MM.1S (cell line): Measurements from ENCODE around the gene TSC2.
"Not testable (repeated sequence)": the region's sequence is repeated elsewhere in the genome, so short reads cannot be mapped to it uniquely, and the experiment has no call there.

Source experiments
- CTCF ChIP-seq: fragments of 300-600 bp; sonication (generic); IDR thresholded peaks from 2 replicates; pipeline ENCODE4 v1.5.1; 2016; ENCODE audit warnings: antibody characterized with exemption, low read length, mixed read lengths
- EZH2 ChIP-seq: fragments of 300-600 bp; sonication (generic); optimal IDR thresholded peaks from 2 replicates; pipeline ENCODE3; 2017; ENCODE audit warnings: low read depth, mild to moderate bottlenecking, antibody characterized with exemption, low read length, mixed read lengths
- EZH2phosphoT487 ChIP-seq: fragments of 300-600 bp; sonication (generic); IDR thresholded peaks from 2 replicates; pipeline ENCODE4 v1.6.1; 2018; ENCODE audit warnings: antibody characterized with exemption, low read length

DNA sequence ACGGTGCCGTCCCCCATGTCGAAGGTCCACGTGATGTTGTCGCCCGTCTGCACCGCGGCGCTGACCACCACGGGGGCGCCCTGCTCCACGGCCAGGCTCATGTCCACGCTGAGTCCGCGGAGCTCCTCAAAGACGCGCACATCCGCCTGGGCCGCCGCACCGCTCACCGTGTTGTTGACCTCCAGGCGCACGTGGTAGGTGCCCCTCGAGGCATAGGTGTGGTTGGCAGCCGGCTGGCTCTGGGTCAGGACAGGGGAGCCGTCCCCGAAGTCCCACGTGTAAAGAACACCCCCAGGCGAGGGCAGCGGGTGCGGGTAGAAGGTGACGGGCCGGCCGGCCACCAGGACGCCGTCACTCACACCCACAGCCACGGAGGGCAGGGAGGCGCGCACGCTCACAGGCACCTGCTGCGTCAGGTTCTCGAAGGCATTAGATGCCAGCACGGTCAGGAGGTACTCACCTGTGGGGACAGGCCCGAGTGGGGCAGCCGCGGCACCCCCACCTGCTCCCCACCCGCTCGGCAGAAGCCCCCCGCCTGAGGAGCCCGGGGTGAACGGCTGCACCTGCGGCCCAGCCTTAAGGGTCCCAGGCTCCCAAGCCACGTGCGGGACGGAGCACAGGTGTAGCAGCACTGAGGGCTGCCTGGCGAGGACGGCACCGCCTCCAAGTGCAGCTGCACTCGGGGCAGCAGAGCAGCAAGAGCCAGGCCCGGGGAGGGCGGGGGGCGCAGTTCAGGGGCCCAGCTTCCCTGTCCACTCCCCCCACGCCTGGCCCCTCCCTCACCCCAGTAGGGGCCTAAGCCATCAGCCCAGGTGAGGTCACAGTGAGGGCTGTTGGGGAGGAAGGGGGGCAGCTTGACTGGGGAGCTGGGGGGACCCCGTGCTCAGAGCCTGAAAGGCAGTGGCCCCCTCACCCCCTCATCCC is 63.9 kb downstream of the TSC2 start:
- TF ChIP-seq CTCF, EZH2, EZH2phosphoT487: not testable (repeated sequence)
